Right ventricle myocardium superior (tissue), 1 donor: ENCODE measurements around the gene RANBP9. TPM values are rescaled to one million over a fixed set of nuclear protein-coding genes. Genes with fewer than 3 reads are reported as not detected.

Experiments used
- ATAC-seq: fragments of 200-7000 bp; cut with Tn5 transposase; one replicate; pipeline ENCODE4 v1.9.1; 2020; ENCODE audit warnings: mild to moderate bottlenecking; ENCODE audit not compliant: poor library complexity
- DNase-seq: peaks from one replicate; pipeline ENCODE4 v3.0.0-alpha.2; 2020
- intact Hi-C: fragments of 100-400 bp; cut with DNase I; formaldehyde crosslinking; loops from one replicate; pipeline ENCODE4 v1.11.2; 2022
- total RNA-seq: library from RNA; stranded (reverse); fragmentation: NEBNext Ultra II Directional; extraction: Animal tissue kit (Norgen Biotek cat#: 25700); gene quantifications from one replicate; pipeline ENCODE4 v1.2.1, GENCODE V29; 2021
- donor health status: DM: no; HTN: yes; CAD: no; lungs with severe emphysema.

Gene RANBP9
- total RNA-seq, 1 donor from 2014 or later, result 29.9 TPM

- ATAC-seq (no peak), DNase-seq (no peak)
- intact Hi-C loops, result no loop called here
Measured at GRCh38 chr6:13684855-13685254, 26.8 kb downstream of the RANBP9 start.

- ATAC-seq (no peak), DNase-seq (no peak)
- intact Hi-C loops, result no loop called here
Measured at GRCh38 chr6:13683038-13683437, 28.6 kb downstream of the RANBP9 start.

GRCh38 chr6:13682346-13682745 lies 29.3 kb downstream of the RANBP9 start:
- intact Hi-C loops, result no loop called here
- DNase-seq (no peak), ATAC-seq (no peak)

- intact Hi-C loops, result no loop called here
- ATAC-seq (no peak), DNase-seq (no peak)
Measured at GRCh38 chr6:13681305-13682061, 30.2 kb downstream of the RANBP9 start.

- DNase-seq (no peak), ATAC-seq (no peak)
- intact Hi-C loops, result no loop called here
Measured at GRCh38 chr6:13680448-13680968, 31.1 kb downstream of the RANBP9 start.

GRCh38 chr6:13679996-13680395 lies 31.6 kb downstream of the RANBP9 start:
- intact Hi-C loops, result no loop called here
- DNase-seq (no peak), ATAC-seq (no peak)

GRCh38 chr6:13678255-13678983 lies 33.2 kb downstream of the RANBP9 start:
- intact Hi-C loops, result no loop called here
- DNase-seq (no peak), ATAC-seq (no peak)

GRCh38 chr6:13677878-13678254 lies 33.8 kb downstream of the RANBP9 start:
- intact Hi-C loops, result no loop called here
- ATAC-seq, result no peak

GRCh38 chr6:13676551-13677156 lies 35.0 kb downstream of the RANBP9 start:
- intact Hi-C loops, result no loop called here
- DNase-seq (no peak), ATAC-seq (no peak)

More at GRCh38 chr6:13677878-13678254, 33.8 kb downstream of the RANBP9 start:
- DNase-seq, result no peak

GRCh38 chr6:13674533-13675190 lies 37.0 kb downstream of the RANBP9 start:
- ATAC-seq (no peak), DNase-seq (no peak)
- intact Hi-C loops, result no loop called here

- ATAC-seq (no peak), DNase-seq (no peak)
- intact Hi-C loops, result no loop called here
Measured at GRCh38 chr6:13673825-13674444, 37.7 kb downstream of the RANBP9 start.

- intact Hi-C loops, result no loop called here
- ATAC-seq, result no peak
- DNase-seq, result no peak
Measured at GRCh38 chr6:13673368-13673767, 38.3 kb downstream of the RANBP9 start.

GRCh38 chr6:13672904-13673303 lies 38.7 kb downstream of the RANBP9 start:
- intact Hi-C loops, result no loop called here
- ATAC-seq, result no peak
- DNase-seq, result no peak

- DNase-seq (no peak), ATAC-seq (no peak)
- intact Hi-C loops, result no loop called here
Measured at GRCh38 chr6:13671548-13672127, 40.0 kb downstream of the RANBP9 start.

- DNase-seq (no peak), ATAC-seq (no peak)
- intact Hi-C loops, result no loop called here
Measured at GRCh38 chr6:13669476-13669875, 42.2 kb downstream of the RANBP9 start.

- DNase-seq (no peak), ATAC-seq (no peak)
- intact Hi-C loops, result no loop called here
Measured at GRCh38 chr6:13668291-13668928, 43.2 kb downstream of the RANBP9 start.

- intact Hi-C loops, result no loop called here
Measured at GRCh38 chr6:13667655-13668054, 44.0 kb downstream of the RANBP9 start.

More at GRCh38 chr6:13667655-13668054, 44.0 kb downstream of the RANBP9 start:
- ATAC-seq (no peak), DNase-seq (no peak)
